Umbilical cord (tissue), 2 donors: ENCODE measurements around the gene PLA2G4E. TPM values are rescaled to one million over a fixed set of nuclear protein-coding genes. Genes with fewer than 3 reads are reported as not detected.

Experiments used
- DNase-seq: peaks from one replicate; pipeline ENCODE4 v3.0.0-alpha.2; 2015; ENCODE audit warnings: low spot score
- total RNA-seq: library from RNA; depleted of rRNA; stranded (reverse); fragments of >200 nt; gene quantifications from one replicate; pipeline ENCODE4 v1.2.3, GENCODE V29; 2014; ENCODE audit warnings: low replicate concordance; ENCODE audit not compliant: insufficient read depth

The PLA2G4E gene
- total RNA-seq, 1 donor from 2014 or later, result 0.72 TPM

DNA sequence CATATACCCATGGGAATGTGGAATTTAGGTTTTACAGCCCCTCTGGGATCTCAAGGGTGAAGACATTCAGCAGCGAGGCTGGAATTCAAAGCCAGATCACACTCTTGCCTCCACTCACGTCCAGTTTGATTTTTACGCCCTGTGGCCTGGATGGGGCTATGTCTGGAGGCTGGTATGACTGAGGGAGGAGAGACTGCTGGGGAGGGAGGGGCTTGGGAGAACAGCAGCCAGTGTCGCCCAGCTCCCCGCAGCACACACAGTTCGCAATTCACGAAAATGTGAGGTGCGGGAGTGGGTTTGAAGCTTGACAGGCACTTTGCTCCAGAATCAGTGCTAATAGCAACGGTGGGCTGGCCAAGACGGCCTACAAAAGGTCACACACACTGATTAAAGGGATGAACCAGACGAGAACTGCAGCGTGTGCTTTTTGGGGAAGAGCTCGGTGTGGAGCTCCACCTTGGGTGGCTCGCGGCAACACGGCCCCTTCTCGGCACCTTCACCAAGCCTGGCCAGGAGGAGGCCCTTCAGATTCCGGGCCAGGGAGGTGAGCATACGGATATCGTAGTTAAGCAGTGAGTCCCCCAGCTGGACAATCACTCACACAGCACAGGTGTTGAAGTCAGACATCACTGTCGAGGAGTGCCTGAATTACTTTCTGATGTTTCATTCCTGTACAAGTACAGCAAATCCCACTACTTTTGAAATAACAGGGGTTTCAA is 64.9 kb downstream of the PLA2G4E start:
- peak; percentile 61 for DNase-seq

GRCh38 chr15:41955100-41955499 is 65.7 kb downstream of the PLA2G4E start:
- no peak for DNase-seq

DNA sequence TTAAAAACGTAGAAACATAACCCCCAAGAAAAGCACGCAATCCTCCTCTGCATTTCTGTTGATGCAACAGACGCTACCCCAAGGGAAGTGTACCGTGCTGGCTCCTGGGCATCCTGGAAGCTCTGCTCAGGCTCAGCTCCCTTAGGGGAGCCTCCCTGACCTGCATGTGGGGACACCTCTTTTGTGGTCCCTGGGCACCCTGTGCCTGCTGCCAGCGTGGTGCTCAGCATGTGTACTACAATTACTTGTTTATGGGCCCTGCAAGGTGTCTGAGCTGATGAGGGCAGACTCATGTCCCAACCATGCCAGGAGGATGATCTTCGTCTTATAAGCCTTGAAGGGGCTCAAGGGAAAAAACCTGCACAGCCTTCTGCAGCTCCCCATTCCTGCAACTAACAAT is 66.8 kb downstream of the PLA2G4E start:
- DNase-seq, result no peak

DNA sequence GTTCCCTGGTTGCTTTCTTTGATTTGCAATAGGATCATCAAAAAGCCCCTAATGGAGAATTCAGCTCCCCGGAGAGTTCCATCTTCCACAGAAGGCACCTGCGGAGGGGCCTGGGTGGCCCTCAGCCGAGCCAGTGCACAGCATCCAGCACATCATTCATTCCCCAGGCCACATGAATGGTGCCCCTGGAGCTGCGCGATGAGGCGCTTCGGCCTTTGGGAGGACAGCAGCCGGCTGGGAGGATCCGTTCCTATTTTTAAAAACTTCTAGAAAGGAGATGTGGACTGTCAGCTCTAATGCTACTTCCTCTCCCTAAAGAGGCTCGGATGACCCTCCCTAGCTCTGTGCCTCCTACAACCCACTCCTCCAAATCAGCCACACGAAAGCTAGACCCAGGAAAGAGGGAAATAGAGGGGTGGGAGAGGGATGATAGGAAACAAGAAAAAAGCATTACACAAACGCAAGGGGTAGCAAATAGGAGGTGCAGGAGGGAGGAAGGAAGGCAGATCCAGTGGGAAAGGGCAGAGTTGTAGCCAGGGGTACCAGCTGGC is 68.8 kb downstream of the PLA2G4E start:
- no peak for DNase-seq

- DNase-seq, result no peak
Measured at GRCh38 chr15:41951571-41951970, 69.3 kb downstream of the PLA2G4E start.

DNA sequence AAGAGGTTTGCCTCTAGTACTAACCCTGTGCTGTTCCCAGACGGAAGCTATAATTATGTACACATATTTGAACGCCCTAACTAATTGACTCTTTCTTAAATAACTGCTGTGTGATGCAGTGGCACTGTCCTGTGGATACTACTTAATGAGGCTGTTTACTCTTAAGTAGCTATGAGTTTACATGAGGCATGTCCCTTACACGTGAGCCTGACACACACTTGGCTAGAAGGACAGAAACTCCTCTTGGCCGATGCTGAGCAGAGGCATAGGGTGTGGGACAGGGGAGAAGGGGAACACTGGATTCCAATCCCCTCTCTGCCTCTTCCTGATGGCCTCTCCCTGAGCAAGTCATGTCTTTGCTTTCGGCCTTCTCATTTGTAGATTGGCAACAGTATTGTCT is 70.4 kb downstream of the PLA2G4E start:
- DNase-seq, result no peak

DNA sequence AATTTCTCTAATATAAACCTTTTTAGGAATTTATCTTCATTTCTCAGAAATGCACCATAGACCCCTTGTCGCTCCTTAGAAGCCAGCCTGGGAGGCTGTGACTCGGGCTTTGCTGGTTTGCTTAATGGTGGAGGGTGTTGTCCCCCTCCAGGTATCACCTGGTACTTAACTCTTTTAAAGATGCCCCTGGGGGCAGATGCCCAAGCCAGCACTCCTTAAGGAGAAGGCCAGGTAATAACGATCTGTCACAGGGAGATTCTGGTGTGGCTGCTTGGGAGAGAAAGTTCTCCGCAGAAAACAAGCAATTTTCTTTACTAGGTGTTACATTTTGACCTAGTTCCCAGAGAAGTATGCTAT is 70.7 kb downstream of the PLA2G4E start:
- no peak for DNase-seq

DNA sequence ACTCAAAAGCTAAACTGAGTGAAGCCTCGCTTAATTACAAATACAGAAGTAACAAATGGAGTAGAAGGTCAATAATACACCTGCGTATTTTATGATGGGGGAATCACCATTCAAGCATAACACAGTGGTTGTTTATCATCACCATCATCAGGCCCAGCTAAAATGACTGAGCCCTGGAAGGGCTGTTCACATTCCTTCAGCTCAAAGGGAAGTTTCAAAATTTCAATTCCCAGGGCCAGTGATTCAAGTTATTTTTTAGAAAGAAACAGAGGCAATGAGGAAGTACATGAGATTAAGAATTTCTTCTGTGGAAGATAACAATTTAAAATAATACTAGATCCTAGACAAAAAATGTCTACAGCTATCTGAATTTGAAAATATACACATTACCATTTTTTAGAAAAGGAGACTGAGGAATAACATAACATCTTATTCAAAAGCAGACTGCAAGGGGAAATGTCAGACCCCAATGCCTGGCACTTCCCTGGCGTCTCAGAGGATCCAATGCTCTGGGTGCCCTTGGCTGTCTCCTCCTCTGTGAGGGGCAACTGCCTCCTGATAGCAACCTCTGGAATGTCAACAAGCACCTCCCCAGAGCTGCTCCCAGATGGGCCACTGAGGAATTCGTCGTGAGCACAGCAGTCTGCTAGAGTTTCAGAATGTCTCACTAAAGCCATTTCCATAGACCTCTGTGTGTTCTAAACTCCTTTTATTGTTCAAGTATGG is 71.3 kb downstream of the PLA2G4E start:
- no peak for DNase-seq

DNA sequence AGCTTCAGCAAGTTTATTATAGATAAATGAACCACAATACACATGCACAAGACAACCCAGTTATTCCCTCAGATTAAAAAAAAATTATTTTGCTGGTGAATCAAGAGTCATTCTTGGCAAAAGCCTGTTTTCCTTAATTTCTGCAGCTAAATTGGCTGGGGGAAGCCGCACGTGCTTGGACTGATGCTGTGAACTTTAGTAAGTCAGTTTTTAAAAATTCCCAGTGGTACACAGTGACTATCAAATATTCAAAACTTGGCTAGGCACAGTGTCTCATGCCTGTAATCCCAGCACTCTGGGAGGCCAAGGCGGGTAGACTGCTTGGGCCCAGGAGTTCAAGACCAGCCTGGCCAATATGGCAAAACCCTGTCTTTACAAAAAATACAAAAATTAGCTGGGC is 72.4 kb downstream of the PLA2G4E start:
- no peak for DNase-seq

GRCh38 chr15:41946970-41947369 is 73.9 kb downstream of the PLA2G4E start:
- no peak for DNase-seq

- peak; percentile 76 for DNase-seq
Measured at GRCh38 chr15:41945731-41946130, 75.1 kb downstream of the PLA2G4E start.

DNA sequence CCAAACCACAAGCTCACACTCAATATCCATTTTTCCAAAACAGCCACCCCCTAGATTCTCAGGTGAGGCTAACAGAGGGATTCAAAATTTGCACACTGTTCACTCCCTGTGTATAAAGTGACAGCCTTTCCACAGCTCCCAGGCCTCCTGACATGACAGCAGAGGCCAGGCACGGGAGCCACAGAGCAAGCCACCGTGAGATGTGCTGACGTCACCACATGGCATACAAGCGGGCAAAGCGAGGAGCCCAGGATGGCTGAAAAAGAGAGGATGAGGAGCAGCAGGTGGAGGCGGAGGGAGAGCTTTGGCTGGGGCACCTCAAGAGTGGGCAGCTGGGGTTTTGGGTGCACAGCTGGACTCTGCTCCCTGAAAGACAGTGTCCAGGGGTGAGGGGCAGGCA is 75.6 kb downstream of the PLA2G4E start:
- no peak for DNase-seq

- peak; percentile 89 for DNase-seq
Measured at GRCh38 chr15:41944313-41944940, 76.4 kb downstream of the PLA2G4E start.

GRCh38 chr15:41943543-41944312 is 77.1 kb downstream of the PLA2G4E start:
- no peak for DNase-seq

DNA sequence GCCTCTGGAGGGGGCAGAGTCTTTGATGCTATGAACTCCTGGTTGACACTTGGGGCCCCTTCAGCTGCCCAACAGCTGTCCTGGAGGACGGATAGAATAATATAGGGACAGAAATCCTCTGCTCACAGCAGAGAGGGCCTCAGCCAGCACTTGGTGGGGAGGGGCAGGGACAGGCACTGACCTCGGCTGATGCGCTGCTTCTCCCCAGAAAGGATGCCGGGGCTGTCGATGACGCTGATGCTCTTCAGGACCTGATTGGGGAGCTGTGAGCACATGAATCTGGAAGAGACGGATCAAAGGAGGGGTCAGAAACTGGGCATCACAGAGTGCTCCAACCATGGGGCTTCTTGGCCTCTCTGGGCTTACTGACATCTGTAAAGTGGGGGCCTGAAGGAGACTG is 78.0 kb downstream of the PLA2G4E start:
- no peak for DNase-seq

GRCh38 chr15:41941644-41942415 is 79.0 kb downstream of the PLA2G4E start:
- no peak for DNase-seq

DNA sequence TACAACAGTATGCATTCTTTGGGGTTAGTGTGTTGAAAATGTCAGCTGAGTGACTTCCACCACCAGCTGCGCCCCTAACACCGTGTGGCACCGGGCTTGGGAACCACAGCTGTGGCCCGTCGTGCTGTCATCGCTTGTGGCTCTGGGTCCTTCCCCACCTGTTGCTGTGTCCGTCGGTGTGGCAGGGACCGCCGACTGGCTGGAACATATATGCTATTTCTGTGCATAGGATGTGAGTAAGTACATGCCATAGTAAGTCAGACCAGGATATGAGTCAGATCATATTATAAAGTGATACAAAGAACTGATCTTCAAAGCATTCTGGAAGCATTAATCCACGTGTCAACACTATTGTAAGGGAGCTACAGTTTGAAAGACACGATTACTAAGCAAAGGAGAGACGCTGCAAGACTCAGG is 80.4 kb downstream of the PLA2G4E start:
- no peak for DNase-seq

- no peak for DNase-seq
Measured at GRCh38 chr15:41939986-41940385, 80.9 kb downstream of the PLA2G4E start.

DNA sequence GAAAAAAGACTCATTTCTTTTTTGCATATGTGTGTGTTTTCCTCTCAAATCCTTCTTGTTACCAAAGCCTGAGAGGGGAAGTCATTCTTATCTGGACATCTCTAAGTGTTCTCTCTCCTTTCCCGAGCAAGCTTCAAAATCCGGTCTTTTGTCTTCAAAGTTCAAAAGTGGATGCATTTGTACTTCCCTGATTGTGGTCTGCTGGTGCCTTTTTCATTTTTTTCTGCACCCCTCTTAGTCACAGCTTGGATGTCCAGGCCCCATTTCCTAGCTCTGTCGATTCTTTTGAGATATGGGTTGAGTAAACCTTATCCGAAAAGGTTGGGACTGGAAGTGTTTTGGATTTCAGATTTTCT is 83.3 kb downstream of the PLA2G4E start:
- DNase-seq, result no peak

DNA sequence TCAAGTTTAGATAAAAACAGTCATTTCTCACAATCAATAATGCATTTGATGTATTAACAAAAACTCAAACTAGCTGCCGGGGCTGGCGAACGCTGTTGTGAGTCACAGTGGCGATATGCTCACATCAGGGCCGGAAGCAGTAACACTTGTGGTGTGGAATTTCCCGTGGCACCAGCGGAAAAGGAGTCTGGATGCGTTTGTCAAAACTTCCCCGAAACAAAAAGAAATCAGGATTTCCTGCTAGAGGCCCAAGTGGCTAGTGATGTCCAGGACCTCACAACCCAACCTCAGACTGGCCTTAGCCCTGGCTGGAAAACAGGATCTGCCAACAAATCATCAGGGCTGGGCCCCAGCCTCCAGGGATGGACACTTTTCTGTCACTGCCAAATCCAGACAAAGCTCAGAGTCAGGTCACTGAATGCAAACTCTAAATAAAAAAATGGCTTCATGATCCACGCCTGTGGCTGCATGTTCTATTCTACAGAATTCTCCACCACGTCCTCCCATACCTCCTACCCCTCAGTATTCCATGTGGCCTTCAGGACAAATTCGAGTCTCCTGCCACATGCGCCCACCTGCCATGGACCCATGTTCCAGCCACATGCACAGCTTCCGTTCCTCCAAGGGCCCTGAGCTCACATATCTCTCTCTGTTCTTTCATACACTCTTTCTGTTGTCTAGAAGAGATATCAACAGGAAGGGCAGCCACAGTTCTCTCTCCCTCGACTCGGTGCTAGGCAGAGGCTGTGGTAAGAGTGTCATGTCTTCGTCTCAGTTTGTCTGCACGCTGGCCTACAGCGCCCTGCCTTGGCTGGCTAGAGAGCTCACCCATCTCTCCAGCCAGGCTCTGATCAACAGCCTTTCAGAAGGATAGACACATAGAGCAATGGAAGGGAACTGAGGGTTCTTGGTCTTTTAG is 83.9 kb downstream of the PLA2G4E start:
- peak; percentile 45 for DNase-seq
